Anterior cingulate cortex (tissue), 58 donors: ENCODE data around the gene RPS8.
"Not testable (repeated sequence)": the region's sequence is repeated elsewhere in the genome, so short reads cannot be mapped to it uniquely, and the experiment has no call there.

Experiments used
- DNase-seq, 58 donors: peaks; one replicate each; lab custom pipeline; 2025; lab: John Stamatoyannopoulos, UW

Gene RPS8

GRCh38 chr1:44801491-44802305 is 26.4 kb downstream of the RPS8 start:
- DNase-seq = peak in 1 of 58 donors; percentile 62

GRCh38 chr1:44802306-44803061 is 27.1 kb downstream of the RPS8 start:
- peak in 23 of 58 donors; percentile 17 to 75 (median 51) for DNase-seq

- no peak for DNase-seq
Measured at GRCh38 chr1:44803062-44803311, 27.6 kb downstream of the RPS8 start.

- DNase-seq = no peak
Measured at GRCh38 chr1:44803312-44804095, 28.2 kb downstream of the RPS8 start.

GRCh38 chr1:44805311-44806024 is 30.1 kb downstream of the RPS8 start:
- DNase-seq = no peak

- DNase-seq = no peak
Measured at GRCh38 chr1:44806025-44806703, 30.8 kb downstream of the RPS8 start.

GRCh38 chr1:44806704-44807363 is 31.5 kb downstream of the RPS8 start, which contains the start of gene DYNLT4:
TSS of gene DYNLT4 (minus strand) at chr1:44807351. CDS start at chr1:44806668, 683 bp downstream.
- DNase-seq = no peak

GRCh38 chr1:44807364-44808062 is 32.2 kb downstream of the RPS8 start:
- DNase-seq = peak in 53 of 58 donors; percentile 17 to 90 (median 63)

GRCh38 chr1:44808063-44808937 is 33.0 kb downstream of the RPS8 start, which contains the start of gene BTBD19:
TSS of gene BTBD19 (plus strand) at chr1:44808523. CDS start at chr1:44808821, 298 bp downstream.
- DNase-seq = peak in 54 of 58 donors; percentile 18 to 87 (median 70)

- peak in 6 of 58 donors; percentile 19 to 47 (median 38) for DNase-seq
Measured at GRCh38 chr1:44808938-44809917, 33.9 kb downstream of the RPS8 start.

- DNase-seq = peak in 16 of 58 donors; percentile 11 to 63 (median 30)
Measured at GRCh38 chr1:44810101-44810761, 34.9 kb downstream of the RPS8 start.

GRCh38 chr1:44810762-44811105 is 35.4 kb downstream of the RPS8 start:
- DNase-seq = not testable (repeated sequence)

GRCh38 chr1:44811234-44811633 is 35.9 kb downstream of the RPS8 start:
- no peak for DNase-seq

- DNase-seq = peak in 13 of 58 donors; percentile 48 to 72 (median 61)
Measured at GRCh38 chr1:44812822-44813543, 37.6 kb downstream of the RPS8 start.

GRCh38 chr1:44815926-44816325 is 40.6 kb downstream of the RPS8 start:
- DNase-seq = not testable (repeated sequence)
